Skeletal muscle satellite cell (primary cell): Measurements from ENCODE around the gene PABPN1.
A peak's percentile ranks its signal among the peaks of the same experiment; 100 is the strongest.
"Not testable (repeated sequence)": the region's sequence is repeated elsewhere in the genome, so short reads cannot be mapped to it uniquely, and the experiment has no call there.

ENCODE experiments used
- H3K27me3 ChIP-seq: 2 replicates; pipeline ENCODE4 v1.7.0; 2013; ENCODE audit warnings: low read length; ENCODE audit not compliant: control insufficient read depth, insufficient read depth
- H3K36me3 ChIP-seq: 2 replicates; pipeline ENCODE4 v1.7.0; 2013; ENCODE audit warnings: mild to moderate bottlenecking, control low read depth, low read length; ENCODE audit not compliant: insufficient read depth
- H3K4me1 ChIP-seq: 2 replicates; pipeline ENCODE4 v1.7.0; 2013; ENCODE audit warnings: low read length; ENCODE audit not compliant: control insufficient read depth, insufficient read depth
- H3K4me2 ChIP-seq: 2 replicates; pipeline ENCODE4 v1.7.0; 2013; ENCODE audit warnings: mild to moderate bottlenecking, low read length
- H3K4me3 ChIP-seq: 2 replicates; pipeline ENCODE4 v1.7.0; 2013; ENCODE audit warnings: low read length
- H3K9ac ChIP-seq: 2 replicates; pipeline ENCODE4 v1.7.0; 2013; ENCODE audit warnings: mild to moderate bottlenecking, low read depth, low read length, moderate library complexity
- H3K9me3 ChIP-seq: replicated peaks from 2 replicates; pipeline ENCODE4 v1.7.0; 2013; ENCODE audit warnings: mild to moderate bottlenecking, control low read depth, low read length

Gene PABPN1

GRCh38 chr14:23322568-23323517, 1.6 kb downstream of the PABPN1 start:
- H3K9me3 ChIP-seq = no peaks in the 10 kb centered on the region
- H3K4me3 ChIP-seq = peak overlapping the region; percentile 82
- H3K36me3 ChIP-seq = peaks cover 44% of the 10 kb centered on the region
- peak overlapping the region; percentile 88 for H3K4me2 ChIP-seq
- no peaks in the 10 kb centered on the region for H3K27me3 ChIP-seq
- peaks cover 15% of the 10 kb centered on the region for H3K4me1 ChIP-seq
- H3K9ac ChIP-seq = peak overlapping the region; percentile 92

GRCh38 chr14:23323838-23324454, 2.7 kb downstream of the PABPN1 start:
- peaks cover 44% of the 10 kb centered on the region for H3K36me3 ChIP-seq
- peaks cover 15% of the 10 kb centered on the region for H3K4me1 ChIP-seq
- H3K4me3 ChIP-seq = no peak overlapping the region
- H3K27me3 ChIP-seq = no peaks in the 10 kb centered on the region
- H3K9me3 ChIP-seq = no peaks in the 10 kb centered on the region
- no peak overlapping the region for H3K4me2 ChIP-seq
- H3K9ac ChIP-seq = no peak overlapping the region

GRCh38 chr14:23324455-23324846, 3.2 kb downstream of the PABPN1 start:
- no peaks in the 10 kb centered on the region for H3K9me3 ChIP-seq
- no peak overlapping the region for H3K4me3 ChIP-seq
- no peak overlapping the region for H3K4me2 ChIP-seq
- no peaks in the 10 kb centered on the region for H3K27me3 ChIP-seq
- H3K36me3 ChIP-seq = peaks cover 42% of the 10 kb centered on the region
- peaks cover 15% of the 10 kb centered on the region for H3K4me1 ChIP-seq
- no peak overlapping the region for H3K9ac ChIP-seq

- Histone ChIP-seq H3K9ac (no peak overlapping the region), H3K4me3 (no peak overlapping the region), H3K4me1 (peaks cover 15% of the 10 kb centered on the region), H3K9me3 (no peaks in the 10 kb centered on the region), H3K36me3 (peaks cover 36% of the 10 kb centered on the region), H3K27me3 (no peaks in the 10 kb centered on the region), H3K4me2 (no peak overlapping the region)
Measured at GRCh38 chr14:23324993-23325392, 3.7 kb downstream of the PABPN1 start.

GRCh38 chr14:23325746-23326145, 4.5 kb downstream of the PABPN1 start:
- not testable (repeated sequence) for H3K9ac ChIP-seq, H3K4me3 ChIP-seq, H3K27me3 ChIP-seq, H3K9me3 ChIP-seq, H3K4me2 ChIP-seq
- Histone ChIP-seq H3K4me1 (peaks cover 10% of the 10 kb centered on the region), H3K36me3 (peaks cover 30% of the 10 kb centered on the region)

GRCh38 chr14:23326491-23327332, 5.5 kb downstream of the PABPN1 start:
- H3K4me2 ChIP-seq = no peak overlapping the region
- H3K9ac ChIP-seq = no peak overlapping the region
- no peaks in the 10 kb centered on the region for H3K27me3 ChIP-seq
- H3K4me1 ChIP-seq = peaks cover 10% of the 10 kb centered on the region
- no peaks in the 10 kb centered on the region for H3K9me3 ChIP-seq
- peaks cover 30% of the 10 kb centered on the region for H3K36me3 ChIP-seq
- no peak overlapping the region for H3K4me3 ChIP-seq

- H3K4me2 ChIP-seq = no peak overlapping the region
- no peaks in the 10 kb centered on the region for H3K9me3 ChIP-seq
- no peak overlapping the region for H3K4me3 ChIP-seq
- peaks cover 4% of the 10 kb centered on the region for H3K4me1 ChIP-seq
- no peak overlapping the region for H3K9ac ChIP-seq
- H3K36me3 ChIP-seq = peaks cover 27% of the 10 kb centered on the region
- H3K27me3 ChIP-seq = peaks cover 3% of the 10 kb centered on the region
Measured at GRCh38 chr14:23327947-23328744, 6.9 kb downstream of the PABPN1 start.

GRCh38 chr14:23335623-23336022, 14.4 kb downstream of the PABPN1 start:
- H3K4me3 ChIP-seq = no peak overlapping the region
- H3K4me2 ChIP-seq = no peak overlapping the region
- H3K36me3 ChIP-seq = no peaks in the 10 kb centered on the region
- H3K27me3 ChIP-seq = peaks cover 23% of the 10 kb centered on the region
- no peak overlapping the region for H3K9ac ChIP-seq
- H3K9me3 ChIP-seq = no peaks in the 10 kb centered on the region
- no peaks in the 10 kb centered on the region for H3K4me1 ChIP-seq

- Histone ChIP-seq H3K36me3 (no peaks in the 10 kb centered on the region), H3K4me1 (no peaks in the 10 kb centered on the region), H3K4me3 (no peak overlapping the region), H3K27me3 (peaks cover 27% of the 10 kb centered on the region), H3K9ac (no peak overlapping the region), H3K9me3 (no peaks in the 10 kb centered on the region), H3K4me2 (no peak overlapping the region)
Measured at GRCh38 chr14:23339506-23340268, 18.4 kb downstream of the PABPN1 start.

- no peak overlapping the region for H3K4me2 ChIP-seq
- no peaks in the 10 kb centered on the region for H3K9me3 ChIP-seq
- peaks cover 6% of the 10 kb centered on the region for H3K27me3 ChIP-seq
- no peaks in the 10 kb centered on the region for H3K36me3 ChIP-seq
- no peak overlapping the region for H3K4me3 ChIP-seq
- H3K4me1 ChIP-seq = no peaks in the 10 kb centered on the region
- H3K9ac ChIP-seq = no peak overlapping the region
Measured at GRCh38 chr14:23344481-23344880, 23.2 kb downstream of the PABPN1 start.
